HG03135 (cell line): Measurements from ENCODE around the gene LILRB2.
"Not testable (repeated sequence)": the region's sequence is repeated elsewhere in the genome, so short reads cannot be mapped to it uniquely, and the experiment has no call there.

ENCODE experiments used
- ATAC-seq: cut with Tn5 transposase; IDR thresholded peaks from one replicate; pipeline ENCODE4 v1.9.1; 2021; ENCODE audit warnings: mild to moderate bottlenecking, moderate library complexity; ENCODE audit not compliant: unreplicated experiment

Gene LILRB2

GRCh38 chr19:54275951-54276350, 5.0 kb downstream of the LILRB2 start:
- ATAC-seq: no peak

GRCh38 chr19:54274516-54274915, 6.4 kb downstream of the LILRB2 start:
- not testable (repeated sequence) for ATAC-seq

- ATAC-seq: no peak
Measured at GRCh38 chr19:54273821-54274220, 7.1 kb downstream of the LILRB2 start.

GRCh38 chr19:54272181-54272580, 8.7 kb downstream of the LILRB2 start:
- ATAC-seq: not testable (repeated sequence)

GRCh38 chr19:54271587-54271986, 9.3 kb downstream of the LILRB2 start:
- not testable (repeated sequence) for ATAC-seq

GRCh38 chr19:54271106-54271505, 9.8 kb downstream of the LILRB2 start:
- ATAC-seq: no peak

GRCh38 chr19:54268936-54269335, 12.0 kb downstream of the LILRB2 start:
- ATAC-seq: no peak

- no peak for ATAC-seq
Measured at GRCh38 chr19:54266133-54266532, 14.8 kb downstream of the LILRB2 start.

GRCh38 chr19:54262470-54262869, 18.4 kb downstream of the LILRB2 start:
- no peak for ATAC-seq

GRCh38 chr19:54262066-54262465, 18.8 kb downstream of the LILRB2 start:
- ATAC-seq: no peak

GRCh38 chr19:54257116-54257480, 23.8 kb downstream of the LILRB2 start, which contains the start of gene LILRB5:
TSS of gene LILRB5 (minus strand) at chr19:54257273. CDS start at chr19:54257193, 80 bp downstream.
- ATAC-seq: no peak

GRCh38 chr19:54256250-54257115, 24.4 kb downstream of the LILRB2 start:
- ATAC-seq: no peak

- ATAC-seq: no peak
Measured at GRCh38 chr19:54255105-54255775, 25.7 kb downstream of the LILRB2 start.

- ATAC-seq: no peak
Measured at GRCh38 chr19:54254195-54254906, 26.6 kb downstream of the LILRB2 start.

- no peak for ATAC-seq
Measured at GRCh38 chr19:54253331-54254194, 27.3 kb downstream of the LILRB2 start.

- no peak for ATAC-seq
Measured at GRCh38 chr19:54252845-54253244, 28.1 kb downstream of the LILRB2 start.

GRCh38 chr19:54252243-54252642, 28.7 kb downstream of the LILRB2 start:
- ATAC-seq: no peak

GRCh38 chr19:54248016-54248601, 32.8 kb downstream of the LILRB2 start:
- no peak for ATAC-seq

- ATAC-seq: no peak
Measured at GRCh38 chr19:54247106-54247930, 33.6 kb downstream of the LILRB2 start.
